ENCODE data around the gene SRRM1. TPM values are rescaled to one million over a fixed set of nuclear protein-coding genes. Genes with fewer than 3 reads are reported as not detected.

Gene SRRM1
- total and polyA plus RNA-seq, 9 of the 15 experiments (the other 6 are each of a cell fraction or from before 2014, with no cell fraction given), result 54.5 to 268 (median 115) TPM

GRCh38 chr1:24657781-24658180 is 14.7 kb downstream of the SRRM1 start (continued):
- no peak for TF ChIP-seq CLOCK (CRISPR knock-in tag; IDR thresholded peaks at IDR 0.05; ENCODE audit: borderline replicate concordance)
- TF ChIP-seq PYGO2 (tag; IDR thresholded peaks at IDR 0.05), result no peak
- no peak for TF ChIP-seq ZNF699 (CRISPR knock-in tag; IDR thresholded peaks at IDR 0.05; ENCODE audit: insufficient replicate concordance)

GRCh38 chr1:24659166-24659904 is 16.2 kb downstream of the SRRM1 start:
- peaks cover 59% of the 10 kb centered on the region for H3K79me2 ChIP-seq (ENCODE audit: control insufficient read depth, insufficient read depth, low read length)
- no peaks in the 10 kb centered on the region; the same call in 1 of the 2 replicates for H4K20me1 ChIP-seq (replicated peaks; ENCODE audit: control insufficient read depth, insufficient read depth, low read length)
- no peak overlapping the region for H3K9ac ChIP-seq (ENCODE audit: insufficient read depth in 1 of 2, low read depth in 2 of 2, low read length in 2 of 2)
- in situ Hi-C loops (cut with MboI), result no loop called here
- intact Hi-C loops (cut with micrococcal nuclease), result no loop called here
- WGBS (ENCODE audit: insufficient coverage, low coverage, missing lambda C conversion rate), result 80% methylated on average over 2 of the region's 2 CpGs
- CTCF ChIA-PET (ENCODE audit: low intra/inter-chr PET ratio), result no interaction called here
- peaks cover 99% of the 10 kb centered on the region for H3K36me3 ChIP-seq (ENCODE audit: control insufficient read depth, insufficient read depth, low read length)
- H3K9me3 ChIP-seq (replicated peaks; ENCODE audit: control insufficient read depth, insufficient read depth, low read depth, low read length), result no peaks in the 10 kb centered on the region
- POLR2A ChIA-PET, result interaction anchor here (0.6 to 2.0 kb wide), 4 partner anchors 11 to 29 kb away, joined by 3 to 7 read pairs (median 4); no protein-coding TSS in a partner anchor
- ATAC-seq (no peak), FAIRE-seq (no peak), DNase-seq (ENCODE audit: extremely low read depth in 1 of 4, low spot score in 3 of 4) (no peak)
- H3K4me2 ChIP-seq (ENCODE audit: insufficient read depth, low read length), result no peak overlapping the region
- no peak overlapping the region for H3K4me3 ChIP-seq
- no peak for TF ChIP-seq MYC (IDR thresholded peaks at IDR 0.05; ENCODE audit: low read depth, low read length)
- no peak for TF ChIP-seq MYC (CRISPR knock-in tag; IDR thresholded peaks at IDR 0.05; ENCODE audit: borderline replicate concordance, low read depth)
- 0 out of 2 replicates have a peak, but pooled peaks have one; percentile 17 for TF ChIP-seq RBFOX2 (IDR thresholded peaks at IDR 0.05; ENCODE audit: low read depth, low read length)
- H2AFZ ChIP-seq (ENCODE audit: low read depth, low read length), result no peak overlapping the region
- H3K27me3 ChIP-seq (ENCODE audit: control insufficient read depth in 2 of 2, insufficient read depth in 2 of 2, low read length in 2 of 2), result no peaks in the 10 kb centered on the region
- H3K27ac ChIP-seq (ENCODE audit: extremely low read depth, low read depth, low read length), result no peak overlapping the region
- BruUV-seq (replicated peaks), result no TSS peak
- no peaks in the 10 kb centered on the region for H3K9me1 ChIP-seq (ENCODE audit: control insufficient read depth, insufficient read depth, low read length)
- peaks cover 0 to 8% of the 10 kb centered on the region in 2 experiments; a peak in 2 of 5 replicates for H3K4me1 ChIP-seq (replicated peaks in 1 of 2; ENCODE audit: control insufficient read depth in 2 of 2, insufficient read depth in 2 of 2, low read length in 2 of 2)
